ENCODE results near the gene SLC5A4. TPM values are rescaled to one million over a fixed set of nuclear protein-coding genes. Genes with fewer than 3 reads are reported as not detected.

SLC5A4 gene
- total and polyA plus RNA-seq, 10 of the 15 experiments (the other 5 are each of a cell fraction or from before 2014, with no cell fraction given) = not detected

DNA sequence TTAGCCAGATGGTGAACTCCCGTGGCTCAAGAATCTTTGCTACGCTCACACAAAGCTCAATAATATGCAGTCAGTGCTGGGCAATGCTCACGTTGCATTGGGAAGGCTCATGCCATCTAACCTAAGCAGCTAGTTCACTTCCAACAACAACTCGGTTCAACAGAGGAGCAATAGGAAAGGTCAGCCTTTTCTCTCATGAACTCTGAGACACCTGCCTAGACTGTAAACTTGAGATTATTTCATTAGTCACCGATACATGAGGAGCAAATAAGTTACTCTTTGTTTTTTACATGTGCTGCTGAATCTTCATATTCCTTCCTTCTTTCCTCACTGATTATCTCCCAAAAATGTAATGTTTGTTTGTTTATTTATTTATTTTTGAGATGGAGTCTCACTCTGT, 9.0 kb downstream of the SLC5A4 start:
- Histone ChIP-seq H3K9ac (ENCODE audit: control insufficient read depth, insufficient read depth, low read length) (no peak overlapping the region), H3K9me3 (replicated peaks; ENCODE audit: control insufficient read depth, insufficient read depth, low read length) (no peaks in the 10 kb centered on the region), H3K27ac (ENCODE audit: control insufficient read depth, insufficient read depth) (no peak overlapping the region), H3K4me3 (no peak overlapping the region), H4K20me1 (ENCODE audit: control insufficient read depth, insufficient read depth) (no peaks in the 10 kb centered on the region), H3K27me3 (replicated peaks in 1 of 2; ENCODE audit: control insufficient read depth in 2 of 2, insufficient read depth in 2 of 2, low read length in 1 of 2) (peaks cover 0 to 3% of the 10 kb centered on the region in 2 experiments; a peak in 1 of 4 replicates), H3K4me1 (ENCODE audit: control insufficient read depth, insufficient read depth, low read length) (no peaks in the 10 kb centered on the region), H3K4me2 (ENCODE audit: control insufficient read depth, insufficient read depth) (no peak overlapping the region), H3K79me2 (ENCODE audit: control insufficient read depth, insufficient read depth, low read length) (no peaks in the 10 kb centered on the region), H3K36me3 (ENCODE audit: control insufficient read depth in 2 of 2, insufficient read depth in 2 of 2, low read length in 1 of 2) (no peaks in the 10 kb centered on the region), H2AFZ (ENCODE audit: control insufficient read depth, low read depth, low read length) (no peak overlapping the region)
- TF ChIP-seq EP300 (IDR thresholded peaks at IDR 0.05; ENCODE audit: borderline replicate concordance in 1 of 2, control insufficient read depth in 1 of 2, low read depth in 2 of 2, low read length in 2 of 2) (no peak), TCF7 (IDR thresholded peaks at IDR 0.05; ENCODE audit: borderline replicate concordance) (no peak), TCF12 (IDR thresholded peaks at IDR 0.05; ENCODE audit: low read depth, low read length) (no peak), CREB1 (IDR thresholded peaks at IDR 0.05; ENCODE audit: low read depth) (no peak), TCF3 (IDR thresholded peaks at IDR 0.05; ENCODE audit: borderline replicate concordance, insufficient read depth, low read depth, low read length) (no peak), HDAC6 (IDR thresholded peaks at IDR 0.05; ENCODE audit: unreplicated experiment) (no peak)
- TF ChIP-seq, protein P1, sequence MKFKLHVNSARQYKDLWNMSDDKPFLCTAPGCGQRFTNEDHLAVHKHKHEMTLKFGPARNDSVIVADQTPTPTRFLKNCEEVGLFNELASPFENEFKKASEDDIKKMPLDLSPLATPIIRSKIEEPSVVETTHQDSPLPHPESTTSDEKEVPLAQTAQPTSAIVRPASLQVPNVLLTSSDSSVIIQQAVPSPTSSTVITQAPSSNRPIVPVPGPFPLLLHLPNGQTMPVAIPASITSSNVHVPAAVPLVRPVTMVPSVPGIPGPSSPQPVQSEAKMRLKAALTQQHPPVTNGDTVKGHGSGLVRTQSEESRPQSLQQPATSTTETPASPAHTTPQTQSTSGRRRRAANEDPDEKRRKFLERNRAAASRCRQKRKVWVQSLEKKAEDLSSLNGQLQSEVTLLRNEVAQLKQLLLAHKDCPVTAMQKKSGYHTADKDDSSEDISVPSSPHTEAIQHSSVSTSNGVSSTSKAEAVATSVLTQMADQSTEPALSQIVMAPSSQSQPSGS (IDR thresholded peaks at IDR 0.05; ENCODE audit: low read length) = no peak
- TF ChIP-seq, protein P2, sequence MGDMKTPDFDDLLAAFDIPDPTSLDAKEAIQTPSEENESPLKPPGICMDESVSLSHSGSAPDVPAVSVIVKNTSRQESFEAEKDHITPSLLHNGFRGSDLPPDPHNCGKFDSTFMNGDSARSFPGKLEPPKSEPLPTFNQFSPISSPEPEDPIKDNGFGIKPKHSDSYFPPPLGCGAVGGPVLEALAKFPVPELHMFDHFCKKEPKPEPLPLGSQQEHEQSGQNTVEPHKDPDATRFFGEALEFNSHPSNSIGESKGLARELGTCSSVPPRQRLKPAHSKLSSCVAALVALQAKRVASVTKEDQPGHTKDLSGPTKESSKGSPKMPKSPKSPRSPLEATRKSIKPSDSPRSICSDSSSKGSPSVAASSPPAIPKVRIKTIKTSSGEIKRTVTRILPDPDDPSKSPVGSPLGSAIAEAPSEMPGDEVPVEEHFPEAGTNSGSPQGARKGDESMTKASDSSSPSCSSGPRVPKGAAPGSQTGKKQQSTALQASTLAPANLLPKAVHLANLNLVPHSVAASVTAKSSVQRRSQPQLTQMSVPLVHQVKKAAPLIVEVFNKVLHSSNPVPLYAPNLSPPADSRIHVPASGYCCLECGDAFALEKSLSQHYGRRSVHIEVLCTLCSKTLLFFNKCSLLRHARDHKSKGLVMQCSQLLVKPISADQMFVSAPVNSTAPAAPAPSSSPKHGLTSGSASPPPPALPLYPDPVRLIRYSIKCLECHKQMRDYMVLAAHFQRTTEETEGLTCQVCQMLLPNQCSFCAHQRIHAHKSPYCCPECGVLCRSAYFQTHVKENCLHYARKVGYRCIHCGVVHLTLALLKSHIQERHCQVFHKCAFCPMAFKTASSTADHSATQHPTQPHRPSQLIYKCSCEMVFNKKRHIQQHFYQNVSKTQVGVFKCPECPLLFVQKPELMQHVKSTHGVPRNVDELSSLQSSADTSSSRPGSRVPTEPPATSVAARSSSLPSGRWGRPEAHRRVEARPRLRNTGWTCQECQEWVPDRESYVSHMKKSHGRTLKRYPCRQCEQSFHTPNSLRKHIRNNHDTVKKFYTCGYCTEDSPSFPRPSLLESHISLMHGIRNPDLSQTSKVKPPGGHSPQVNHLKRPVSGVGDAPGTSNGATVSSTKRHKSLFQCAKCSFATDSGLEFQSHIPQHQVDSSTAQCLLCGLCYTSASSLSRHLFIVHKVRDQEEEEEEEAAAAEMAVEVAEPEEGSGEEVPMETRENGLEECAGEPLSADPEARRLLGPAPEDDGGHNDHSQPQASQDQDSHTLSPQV (IDR thresholded peaks at IDR 0.05) = no peak
- TF ChIP-seq, protein P3, sequence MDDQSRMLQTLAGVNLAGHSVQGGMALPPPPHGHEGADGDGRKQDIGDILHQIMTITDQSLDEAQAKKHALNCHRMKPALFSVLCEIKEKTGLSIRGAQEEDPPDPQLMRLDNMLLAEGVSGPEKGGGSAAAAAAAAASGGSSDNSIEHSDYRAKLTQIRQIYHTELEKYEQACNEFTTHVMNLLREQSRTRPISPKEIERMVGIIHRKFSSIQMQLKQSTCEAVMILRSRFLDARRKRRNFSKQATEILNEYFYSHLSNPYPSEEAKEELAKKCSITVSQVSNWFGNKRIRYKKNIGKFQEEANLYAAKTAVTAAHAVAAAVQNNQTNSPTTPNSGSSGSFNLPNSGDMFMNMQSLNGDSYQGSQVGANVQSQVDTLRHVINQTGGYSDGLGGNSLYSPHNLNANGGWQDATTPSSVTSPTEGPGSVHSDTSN (IDR thresholded peaks at IDR 0.05; ENCODE audit: insufficient replicate concordance, low read depth, low read length) = no peak
- TF ChIP-seq, protein P4, sequence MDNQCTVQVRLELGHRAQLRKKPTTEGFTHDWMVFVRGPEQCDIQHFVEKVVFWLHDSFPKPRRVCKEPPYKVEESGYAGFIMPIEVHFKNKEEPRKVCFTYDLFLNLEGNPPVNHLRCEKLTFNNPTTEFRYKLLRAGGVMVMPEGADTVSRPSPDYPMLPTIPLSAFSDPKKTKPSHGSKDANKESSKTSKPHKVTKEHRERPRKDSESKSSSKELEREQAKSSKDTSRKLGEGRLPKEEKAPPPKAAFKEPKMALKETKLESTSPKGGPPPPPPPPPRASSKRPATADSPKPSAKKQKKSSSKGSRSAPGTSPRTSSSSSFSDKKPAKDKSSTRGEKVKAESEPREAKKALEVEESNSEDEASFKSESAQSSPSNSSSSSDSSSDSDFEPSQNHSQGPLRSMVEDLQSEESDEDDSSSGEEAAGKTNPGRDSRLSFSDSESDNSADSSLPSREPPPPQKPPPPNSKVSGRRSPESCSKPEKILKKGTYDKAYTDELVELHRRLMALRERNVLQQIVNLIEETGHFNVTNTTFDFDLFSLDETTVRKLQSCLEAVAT (IDR thresholded peaks at IDR 0.05) = no peak
- WGBS (ENCODE audit: insufficient coverage, insufficient replicate concordance, low lambda C conversion rate, missing lambda C conversion rate) = 20% methylated on average over 5 of the region's 5 CpGs
- intact Hi-C loops (cut with micrococcal nuclease; ENCODE audit: unreplicated experiment) (no loop called here), in situ Hi-C loops (cut with MboI) (no loop called here)
- DNase-seq (ENCODE audit: low read depth, low spot score) (no peak), FAIRE-seq (no peak), ATAC-seq (no peak)
- SMC1A ChIA-PET (ENCODE audit: uncharacterized antibody, unreplicated experiment) = no interaction called here
- CTCF ChIA-PET = interaction anchor here (1.5 kb wide), 1 partner anchor 21 kb away, joined by 3 read pairs; no protein-coding TSS in a partner anchor
- POLR2A ChIA-PET = no interaction called here
- RAD21 ChIA-PET (ENCODE audit: unreplicated experiment) = no interaction called here
- BruUV-seq (replicated peaks) = no TSS peak
